ENCODE measurements around the gene HAGHL.

The HAGHL gene

GRCh38 chr16:728131-728889, 1.4 kb downstream of the HAGHL start:
- Histone ChIP-seq H3K4me3 (ENCODE audit: low read depth, low read length) (peak overlapping the region; percentile 58), H3K9me3 (ENCODE audit: control insufficient read depth, insufficient read depth, low read length) (no peaks in the 10 kb centered on the region), H3K36me3 (ENCODE audit: control insufficient read depth, insufficient read depth, low read length) (peaks cover 14% of the 10 kb centered on the region), H3K27me3 (ENCODE audit: control insufficient read depth, insufficient read depth, low read length) (peaks cover 8% of the 10 kb centered on the region), H3K4me1 (ENCODE audit: control insufficient read depth, insufficient read depth, low read length) (peaks cover 2% of the 10 kb centered on the region), H3K9ac (ENCODE audit: low read depth, low read length) (peak overlapping the region; percentile 24)

- Histone ChIP-seq H3K27me3 (ENCODE audit: control insufficient read depth, insufficient read depth, low read length) (peaks cover 8% of the 10 kb centered on the region), H3K4me3 (ENCODE audit: low read depth, low read length) (peak overlapping the region; percentile 58), H3K9ac (ENCODE audit: low read depth, low read length) (peak overlapping the region; percentile 24), H3K4me1 (ENCODE audit: control insufficient read depth, insufficient read depth, low read length) (peaks cover 2% of the 10 kb centered on the region), H3K36me3 (ENCODE audit: control insufficient read depth, insufficient read depth, low read length) (peaks cover 19% of the 10 kb centered on the region), H3K9me3 (ENCODE audit: control insufficient read depth, insufficient read depth, low read length) (no peaks in the 10 kb centered on the region)
Observed at GRCh38 chr16:728890-729744, 2.2 kb downstream of the HAGHL start.

- peaks cover 8% of the 10 kb centered on the region for H3K27me3 ChIP-seq (ENCODE audit: control insufficient read depth, insufficient read depth, low read length)
- no peaks in the 10 kb centered on the region for H3K9me3 ChIP-seq (ENCODE audit: control insufficient read depth, insufficient read depth, low read length)
- peaks cover 2% of the 10 kb centered on the region for H3K4me1 ChIP-seq (ENCODE audit: control insufficient read depth, insufficient read depth, low read length)
- no peak overlapping the region for H3K9ac ChIP-seq (ENCODE audit: low read depth, low read length)
- no peak overlapping the region for H3K4me3 ChIP-seq (ENCODE audit: low read depth, low read length)
- H3K36me3 ChIP-seq (ENCODE audit: control insufficient read depth, insufficient read depth, low read length) = peaks cover 28% of the 10 kb centered on the region
Observed at GRCh38 chr16:729768-730665, 3.1 kb downstream of the HAGHL start.

GRCh38 chr16:730666-731509, 4.0 kb downstream of the HAGHL start:
- Histone ChIP-seq H3K36me3 (ENCODE audit: control insufficient read depth, insufficient read depth, low read length) (peaks cover 35% of the 10 kb centered on the region), H3K4me3 (ENCODE audit: low read depth, low read length) (no peak overlapping the region), H3K27me3 (ENCODE audit: control insufficient read depth, insufficient read depth, low read length) (peaks cover 3% of the 10 kb centered on the region), H3K4me1 (ENCODE audit: control insufficient read depth, insufficient read depth, low read length) (peaks cover 2% of the 10 kb centered on the region), H3K9me3 (ENCODE audit: control insufficient read depth, insufficient read depth, low read length) (no peaks in the 10 kb centered on the region), H3K9ac (ENCODE audit: low read depth, low read length) (no peak overlapping the region)

DNA sequence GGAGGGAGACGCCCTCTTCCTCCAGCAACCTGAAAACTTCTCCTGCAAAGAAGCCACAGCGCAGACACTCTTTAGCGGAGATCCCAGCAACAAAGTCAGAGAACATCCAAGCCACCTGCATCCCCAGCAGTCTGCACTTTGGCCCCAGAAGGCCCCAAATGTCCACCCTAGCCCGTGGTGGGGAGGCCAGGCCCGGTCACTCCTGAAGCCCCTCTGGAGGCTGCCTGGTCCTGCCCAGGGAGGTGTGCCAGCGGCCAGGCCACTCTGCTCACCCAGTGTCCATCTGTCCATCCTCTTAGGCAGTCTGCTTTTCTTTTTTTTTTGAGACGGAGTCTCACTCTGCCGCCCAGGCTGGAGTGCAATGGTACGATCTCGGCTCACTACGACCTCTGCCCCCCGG, 5.4 kb downstream of the HAGHL start:
- Histone ChIP-seq H3K36me3 (ENCODE audit: control insufficient read depth, insufficient read depth, low read length) (peaks cover 41% of the 10 kb centered on the region), H3K4me1 (ENCODE audit: control insufficient read depth, insufficient read depth, low read length) (no peaks in the 10 kb centered on the region), H3K27me3 (ENCODE audit: control insufficient read depth, insufficient read depth, low read length) (no peaks in the 10 kb centered on the region), H3K9me3 (ENCODE audit: control insufficient read depth, insufficient read depth, low read length) (no peaks in the 10 kb centered on the region), H3K9ac (ENCODE audit: low read depth, low read length) (no peak overlapping the region), H3K4me3 (ENCODE audit: low read depth, low read length) (no peak overlapping the region)

DNA sequence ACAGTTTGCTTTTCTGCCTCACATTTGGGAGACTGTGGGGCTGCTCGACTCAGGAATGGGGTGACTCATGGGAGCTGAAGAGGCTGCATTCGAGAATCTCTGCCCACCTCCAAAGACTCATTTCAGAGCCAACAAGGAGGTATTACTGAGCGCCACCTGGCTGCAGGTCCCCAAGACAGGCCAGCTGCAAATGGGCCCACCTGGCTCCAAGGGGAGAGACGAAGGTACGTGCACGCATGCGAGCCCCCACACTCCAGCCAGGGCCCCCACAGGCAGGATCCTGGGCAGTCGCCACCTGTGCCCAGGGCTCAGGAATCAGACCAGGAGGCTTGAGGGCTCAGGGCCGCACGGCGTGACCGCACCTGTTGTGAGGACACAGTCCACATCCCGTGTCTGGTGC, 6.0 kb downstream of the HAGHL start:
- Histone ChIP-seq H3K4me1 (ENCODE audit: control insufficient read depth, insufficient read depth, low read length) (no peaks in the 10 kb centered on the region), H3K4me3 (ENCODE audit: low read depth, low read length) (no peak overlapping the region), H3K9ac (ENCODE audit: low read depth, low read length) (no peak overlapping the region), H3K36me3 (ENCODE audit: control insufficient read depth, insufficient read depth, low read length) (peaks cover 41% of the 10 kb centered on the region), H3K27me3 (ENCODE audit: control insufficient read depth, insufficient read depth, low read length) (no peaks in the 10 kb centered on the region), H3K9me3 (ENCODE audit: control insufficient read depth, insufficient read depth, low read length) (no peaks in the 10 kb centered on the region)

GRCh38 chr16:733382-734207, 6.7 kb downstream of the HAGHL start:
- Histone ChIP-seq H3K4me3 (ENCODE audit: low read depth, low read length) (no peak overlapping the region), H3K36me3 (ENCODE audit: control insufficient read depth, insufficient read depth, low read length) (peaks cover 41% of the 10 kb centered on the region), H3K27me3 (ENCODE audit: control insufficient read depth, insufficient read depth, low read length) (no peaks in the 10 kb centered on the region), H3K4me1 (ENCODE audit: control insufficient read depth, insufficient read depth, low read length) (no peaks in the 10 kb centered on the region), H3K9me3 (ENCODE audit: control insufficient read depth, insufficient read depth, low read length) (no peaks in the 10 kb centered on the region), H3K9ac (ENCODE audit: low read depth, low read length) (no peak overlapping the region)

GRCh38 chr16:734208-734980, 7.5 kb downstream of the HAGHL start:
- H3K27me3 ChIP-seq (ENCODE audit: control insufficient read depth, insufficient read depth, low read length) = no peaks in the 10 kb centered on the region
- no peaks in the 10 kb centered on the region for H3K9me3 ChIP-seq (ENCODE audit: control insufficient read depth, insufficient read depth, low read length)
- no peaks in the 10 kb centered on the region for H3K4me1 ChIP-seq (ENCODE audit: control insufficient read depth, insufficient read depth, low read length)
- peaks cover 41% of the 10 kb centered on the region for H3K36me3 ChIP-seq (ENCODE audit: control insufficient read depth, insufficient read depth, low read length)
- H3K9ac ChIP-seq (ENCODE audit: low read depth, low read length) = no peak overlapping the region
- no peak overlapping the region for H3K4me3 ChIP-seq (ENCODE audit: low read depth, low read length)

DNA sequence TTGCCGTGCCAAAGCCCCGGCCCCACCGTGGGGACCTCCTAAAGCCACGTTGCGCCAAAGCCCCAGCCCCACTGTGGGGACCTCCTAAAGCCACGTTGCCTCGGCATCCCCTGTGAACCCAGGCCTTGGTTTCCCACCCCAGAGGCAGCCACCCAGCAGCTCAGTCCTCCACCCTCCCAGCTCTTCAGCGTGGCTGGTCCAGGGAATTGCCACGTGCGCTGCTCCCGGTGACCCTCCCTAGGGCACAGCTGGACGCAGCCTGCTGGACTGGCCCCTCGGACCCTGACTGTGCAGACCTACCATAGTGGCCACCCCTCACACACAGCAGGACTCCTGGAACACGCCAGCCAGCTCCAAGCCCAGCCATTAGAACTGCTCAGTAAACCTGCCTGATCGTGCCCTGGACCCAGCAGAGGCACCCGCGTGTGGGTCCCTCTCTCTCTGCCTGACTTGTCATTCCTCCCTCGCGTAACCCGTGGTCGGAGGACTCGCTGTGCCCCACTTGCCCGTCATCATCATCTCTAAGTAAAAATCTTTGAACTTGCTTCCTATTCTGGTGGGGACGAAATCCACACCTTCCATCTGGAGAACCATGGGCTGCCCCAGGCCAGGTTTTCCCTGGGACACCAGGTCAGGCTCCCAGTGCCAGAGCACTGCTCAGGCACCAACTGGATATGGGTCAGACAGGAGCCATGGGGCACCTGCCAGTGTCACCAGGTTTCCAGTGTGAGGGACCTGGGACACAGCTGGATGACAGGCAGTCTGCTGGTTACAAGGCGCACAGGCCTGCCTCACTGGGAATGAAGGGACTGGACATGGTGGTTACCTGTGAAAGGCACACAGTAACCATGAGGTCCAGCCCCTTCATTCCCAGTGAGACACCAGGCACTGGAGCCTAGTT, 8.3 kb downstream of the HAGHL start:
- H3K9me3 ChIP-seq (ENCODE audit: control insufficient read depth, insufficient read depth, low read length) = no peaks in the 10 kb centered on the region
- peaks cover 3% of the 10 kb centered on the region for H3K4me1 ChIP-seq (ENCODE audit: control insufficient read depth, insufficient read depth, low read length)
- H3K27me3 ChIP-seq (ENCODE audit: control insufficient read depth, insufficient read depth, low read length) = no peaks in the 10 kb centered on the region
- H3K36me3 ChIP-seq (ENCODE audit: control insufficient read depth, insufficient read depth, low read length) = peaks cover 41% of the 10 kb centered on the region
- H3K9ac ChIP-seq (ENCODE audit: low read depth, low read length) = no peak overlapping the region
- H3K4me3 ChIP-seq (ENCODE audit: low read depth, low read length) = no peak overlapping the region
